ENCODE measurements around the gene SUCO. TPM values are rescaled to one million over a fixed set of nuclear protein-coding genes. Genes with fewer than 3 reads are reported as not detected.

Gene SUCO
- total and polyA plus RNA-seq, 2 donors (not counting 1 experiment from before 2014, with no cell fraction given), result 5.5 to 59.7 TPM

GRCh38 chr1:172657586-172657985 is 124.6 kb downstream of the SUCO start:
- Histone ChIP-seq H3K4me1 (ENCODE audit: control insufficient read depth in 2 of 2, insufficient read depth in 2 of 2, low read length in 2 of 2) (peaks cover 5% of the 10 kb centered on the region in 2 donors), H3K27me3 (replicated peaks in 1 of 4; ENCODE audit: control extremely low read depth in 1 of 4, control insufficient read depth in 3 of 4, insufficient read depth in 4 of 4, low read length in 3 of 4) (no peaks in the 10 kb centered on the region), H3K79me2 (ENCODE audit: control insufficient read depth, insufficient read depth, low read length) (no peaks in the 10 kb centered on the region), H3K4me2 (replicated peaks; ENCODE audit: low read depth, low read length, poor library complexity, severe bottlenecking) (no peak overlapping the region), H2AFZ (ENCODE audit: insufficient read depth, low read depth, low read length, poor library complexity, severe bottlenecking) (no peak overlapping the region), H3K36me3 (replicated peaks in 1 of 2; ENCODE audit: control extremely low read depth in 1 of 2, control insufficient read depth in 1 of 2, extremely low read depth in 1 of 2, insufficient read depth in 2 of 2, low read length in 1 of 2) (no peaks in the 10 kb centered on the region), H3K4me3 (ENCODE audit: control extremely low read depth in 1 of 5, extremely low read depth in 1 of 5, insufficient read depth in 1 of 5, low read depth in 2 of 5, low read length in 4 of 5) (no peak overlapping the region), H3K9me3 (ENCODE audit: control extremely low read depth in 1 of 3, control insufficient read depth in 2 of 3, insufficient read depth in 1 of 3, low read length in 2 of 3) (peaks cover 0 to 1% (median 0%) of the 10 kb centered on the region in 3 donors), H3K27ac (ENCODE audit: low read length in 2 of 2) (no peak overlapping the region), H4K20me1 (ENCODE audit: control insufficient read depth, insufficient read depth, low read length, poor library complexity, severe bottlenecking) (no peaks in the 10 kb centered on the region), H3K9ac (ENCODE audit: low read length) (no peak overlapping the region)
- ChIA-PET CTCF (no interaction called here), POLR2A (no interaction called here)
- ATAC-seq (ENCODE audit: low read depth) (no peak), DNase-seq (no peak)
- Mint-ChIP-seq H3K9me3 (ENCODE audit: insufficient read depth) (no peaks in the 10 kb centered on the region), H3K4me3 (no peak overlapping the region), H3K27me3 (peaks cover 6% of the 10 kb centered on the region), H3K27ac (no peak overlapping the region), H3K4me1 (peaks cover 7% of the 10 kb centered on the region)
- WGBS (ENCODE audit: insufficient coverage), result no CpG with 5 or more reads among the region's 1 CpG
- intact Hi-C loops (cut with micrococcal nuclease), result no loop called here
- TF ChIP-seq EZH2 (IDR thresholded peaks at IDR 0.05; ENCODE audit: borderline replicate concordance, insufficient read depth, low read depth, low read length, poor library complexity, severe bottlenecking), result no peak
- TF ChIP-seq CTCF (IDR thresholded peaks at IDR 0.05), result no peak

- Mint-ChIP-seq H3K4me3 (no peak within 1 kb of the TSS), H3K27me3 (peaks cover 6% of the 10 kb centered on the region), H3K9me3 (ENCODE audit: insufficient read depth) (no peaks in the 10 kb centered on the region), H3K4me1 (peaks cover 13% of the 10 kb centered on the region), H3K27ac (no peak within 1 kb of the TSS)
- Histone ChIP-seq H3K9me3 (ENCODE audit: control extremely low read depth in 1 of 3, control insufficient read depth in 2 of 3, insufficient read depth in 1 of 3, low read length in 2 of 3) (peaks cover 0 to 1% (median 0%) of the 10 kb centered on the region in 3 donors), H2AFZ (ENCODE audit: insufficient read depth, low read depth, low read length, poor library complexity, severe bottlenecking) (no peak within 1 kb of the TSS), H3K4me2 (replicated peaks; ENCODE audit: low read depth, low read length, poor library complexity, severe bottlenecking) (no peak within 1 kb of the TSS), H3K27me3 (replicated peaks in 1 of 4; ENCODE audit: control extremely low read depth in 1 of 4, control insufficient read depth in 3 of 4, insufficient read depth in 4 of 4, low read length in 3 of 4) (no peaks in the 10 kb centered on the region), H4K20me1 (ENCODE audit: control insufficient read depth, insufficient read depth, low read length, poor library complexity, severe bottlenecking) (no peaks in the 10 kb centered on the region), H3K79me2 (ENCODE audit: control insufficient read depth, insufficient read depth, low read length) (no peaks in the 10 kb centered on the region), H3K4me3 (ENCODE audit: control extremely low read depth in 1 of 5, extremely low read depth in 1 of 5, insufficient read depth in 1 of 5, low read depth in 2 of 5, low read length in 4 of 5) (no peak within 1 kb of the TSS), H3K4me1 (ENCODE audit: control insufficient read depth in 2 of 2, insufficient read depth in 2 of 2, low read length in 2 of 2) (peaks cover 9 to 12% of the 10 kb centered on the region in 2 donors), H3K9ac (ENCODE audit: low read length) (no peak within 1 kb of the TSS), H3K36me3 (replicated peaks in 1 of 2; ENCODE audit: control extremely low read depth in 1 of 2, control insufficient read depth in 1 of 2, extremely low read depth in 1 of 2, insufficient read depth in 2 of 2, low read length in 1 of 2) (no peaks in the 10 kb centered on the region), H3K27ac (ENCODE audit: low read length in 2 of 2) (no peak within 1 kb of the TSS)
- DNase-seq (no peak), ATAC-seq (ENCODE audit: low read depth) (no peak)
- ChIA-PET POLR2A (no interaction called here), CTCF (no interaction called here)
- intact Hi-C loops (cut with micrococcal nuclease), result no loop called here
- WGBS (ENCODE audit: insufficient coverage), result 76% methylated on average over 4 of the region's 11 CpGs
- TF ChIP-seq EZH2 (IDR thresholded peaks at IDR 0.05; ENCODE audit: borderline replicate concordance, insufficient read depth, low read depth, low read length, poor library complexity, severe bottlenecking) (no peak), CTCF (IDR thresholded peaks at IDR 0.05) (no peak)
Observed at GRCh38 chr1:172658871-172659453, 126.0 kb downstream of the SUCO start, which contains the start of gene FASLG. FASLG (plus strand) TSS chr1:172659103; CDS start chr1:172659202, 99 bp downstream.
